Neural cell (in vitro differentiated cells): ENCODE measurements around the gene KCTD19. TPM values are rescaled to one million over a fixed set of nuclear protein-coding genes. Genes with fewer than 3 reads are reported as not detected.

Experiments used
- H2AFZ ChIP-seq: fragments of 200-600, 300-800 bp; sonication (generic), shearing (Covaris generic); 2 replicates; pipeline ENCODE4 v1.6.0; 2014; ENCODE audit warnings: low read depth, mild to moderate bottlenecking, antibody characterized with exemption, low read length, moderate library complexity
- H3F3A ChIP-seq: fragments of 200-600 bp; shearing (Covaris generic); 2 replicates; pipeline ENCODE4 v1.6.1; 2016; ENCODE audit warnings: mild to moderate bottlenecking, moderate library complexity, mixed read lengths, antibody characterized with exemption, low read length; ENCODE audit not compliant: insufficient read depth, poor library complexity, severe bottlenecking
- H3K27ac ChIP-seq: fragments of 200-600, 300-800 bp; sonication (generic), shearing (Covaris generic); 2 replicates; pipeline ENCODE4 v1.5.1; 2014; ENCODE audit warnings: mild to moderate bottlenecking, low read length, moderate library complexity
- H3K27me3 ChIP-seq: fragments of 300-800, 200-600 bp; sonication (generic), shearing (Covaris generic); 2 replicates; pipeline ENCODE4 v1.6.0; 2014; ENCODE audit warnings: mild to moderate bottlenecking, low read depth, low read length, moderate library complexity; ENCODE audit not compliant: insufficient read depth
- H3K36me3 ChIP-seq: fragments of 300-800, 200-600 bp; sonication (generic), shearing (Covaris generic); 2 replicates; pipeline ENCODE4 v1.5.1; 2014; ENCODE audit warnings: mild to moderate bottlenecking, antibody characterized with exemption, low read length, moderate library complexity; ENCODE audit not compliant: insufficient read depth
- H3K4me2 ChIP-seq: fragments of 300-800, 200-600 bp; sonication (generic), shearing (Covaris generic); 2 replicates; pipeline ENCODE4 v1.6.0; 2014; ENCODE audit warnings: mild to moderate bottlenecking, low read length
- H3K4me3 ChIP-seq: fragments of 300-800, 200-600 bp; sonication (generic), shearing (Covaris generic); 2 replicates; pipeline ENCODE4 v1.5.1; 2014; ENCODE audit warnings: mild to moderate bottlenecking, low read length, moderate library complexity
- H3K79me2 ChIP-seq: fragments of 200-600 bp; shearing (Covaris generic); replicated peaks from 2 replicates; pipeline ENCODE4 v1.6.0; 2014; ENCODE audit warnings: mild to moderate bottlenecking, low read length, moderate library complexity; ENCODE audit not compliant: insufficient read depth
- H3K9ac ChIP-seq: fragments of 300-800, 200-600 bp; sonication (generic), shearing (Covaris generic); 2 replicates; pipeline ENCODE4 v1.6.1; 2016; ENCODE audit warnings: mild to moderate bottlenecking, low read length, mixed read lengths
- H3K9me2 ChIP-seq: fragments of 200-600 bp; shearing (Covaris generic); 2 replicates; pipeline ENCODE4 v1.6.1; 2016; ENCODE audit warnings: mild to moderate bottlenecking, low read length, mixed read lengths; ENCODE audit not compliant: insufficient read depth
- H3K9me3 ChIP-seq: fragments of 200-600, 300-800 bp; sonication (generic), shearing (Covaris generic); 2 replicates; pipeline ENCODE4 v1.6.1; 2016; ENCODE audit warnings: mild to moderate bottlenecking, mixed run types, low read length, moderate library complexity, mixed read lengths
- H4K20me1 ChIP-seq: fragments of 200-600 bp; shearing (Covaris generic); 2 replicates; pipeline ENCODE4 v1.6.1; 2016; ENCODE audit warnings: mild to moderate bottlenecking, mixed run types; ENCODE audit not compliant: insufficient read depth
- CTCF ChIP-seq: fragments of 450-650 bp; IDR thresholded peaks from 2 replicates; pipeline ENCODE4 v1.5.1; 2014; ENCODE audit warnings: antibody characterized with exemption, mild to moderate bottlenecking, moderate library complexity; ENCODE audit not compliant: poor library complexity, severe bottlenecking
- EP300 ChIP-seq: fragments of 450-650 bp; conservative IDR thresholded peaks from 2 replicates; pipeline ENCODE4 v1.6.1; 2014; ENCODE audit warnings: antibody characterized with exemption, mild to moderate bottlenecking, moderate library complexity; ENCODE audit not compliant: poor library complexity, severe bottlenecking
- EZH2 ChIP-seq: fragments of 200-600, 300-800 bp; shearing (Covaris generic), sonication (generic); IDR thresholded peaks from 2 replicates; pipeline ENCODE4 v1.6.1; 2014; ENCODE audit warnings: antibody characterized with exemption, low read length, borderline replicate concordance, mild to moderate bottlenecking; ENCODE audit not compliant: insufficient read depth, poor library complexity, severe bottlenecking
- MXI1 ChIP-seq: fragments of 450-650 bp; conservative IDR thresholded peaks from 2 replicates; pipeline ENCODE4 v1.6.1; 2014; ENCODE audit warnings: antibody characterized with exemption, mild to moderate bottlenecking; ENCODE audit not compliant: poor library complexity, severe bottlenecking
- POLR2AphosphoS5 ChIP-seq: IDR thresholded peaks from 2 replicates; pipeline ENCODE4 v1.6.1; 2012
- RAD21 ChIP-seq: fragments of 450-650 bp; conservative IDR thresholded peaks from 2 replicates; pipeline ENCODE4 v1.6.1; 2014; ENCODE audit warnings: antibody characterized with exemption, mild to moderate bottlenecking, moderate library complexity
- SMC3 ChIP-seq: fragments of 450-650 bp; conservative IDR thresholded peaks from 2 replicates; pipeline ENCODE4 v1.6.1; 2014; ENCODE audit warnings: antibody characterized with exemption, mild to moderate bottlenecking, moderate library complexity; ENCODE audit not compliant: poor library complexity
- TAF1 ChIP-seq: IDR thresholded peaks from 2 replicates; pipeline ENCODE4 v1.6.1; 2012; ENCODE audit warnings: low read depth
- polyA plus RNA-seq: library from polyadenylated mRNA; depleted of rRNA; stranded (reverse); fragments of >200 nt; gene quantifications from 2 replicates; pipeline ENCODE4 v1.2.3, GENCODE V29; 2014
- TF ChIP-seq, protein P1 (sequence below): IDR thresholded peaks from 2 replicates; pipeline ENCODE4 v1.6.1; 2012; ENCODE audit warnings: borderline replicate concordance

The KCTD19 gene
- polyA plus RNA-seq, 1 donor from 2014 or later: 0.45 TPM

GRCh38 chr16:67370661-67371060 is 44.1 kb upstream of the KCTD19 start:
- Histone ChIP-seq H3K4me3 (no peak overlapping the region), H3K9ac (no peak overlapping the region)

DNA sequence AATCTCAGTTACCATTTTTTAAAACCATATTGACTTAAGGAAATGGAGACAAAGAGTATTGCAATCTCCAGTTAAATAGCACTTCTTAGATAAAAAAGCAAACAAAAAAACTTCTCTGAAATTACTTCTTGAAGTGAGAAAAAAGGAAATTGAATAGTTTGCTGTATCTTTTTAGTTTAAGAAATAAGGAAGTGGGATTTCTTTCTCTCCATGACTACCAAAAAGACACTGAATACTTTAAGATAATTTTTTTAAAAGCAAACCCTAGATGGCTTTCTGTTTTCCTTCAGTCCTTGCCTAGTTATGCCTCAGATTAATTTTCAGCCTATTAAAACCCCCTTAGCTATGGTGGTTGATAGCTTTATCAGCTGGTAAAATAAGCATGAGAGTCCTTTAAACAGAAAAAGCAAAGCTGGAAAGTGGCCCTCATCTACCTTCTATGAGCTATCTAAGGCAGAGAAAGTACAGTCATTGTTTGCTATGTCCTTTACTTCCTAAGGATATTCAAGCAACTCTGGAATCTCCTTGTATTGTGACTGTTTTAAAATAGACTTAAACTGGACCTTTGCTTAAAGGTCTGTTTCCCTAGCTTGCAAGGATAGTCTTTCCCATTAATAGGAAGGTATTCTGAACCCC is 38.2 kb upstream of the KCTD19 start:
- Histone ChIP-seq H3K27me3 (no peaks in the 10 kb centered on the region), H3K27ac (no peak overlapping the region)

More at GRCh38 chr16:67370661-67371060, 44.1 kb upstream of the KCTD19 start:
- no peaks in the 10 kb centered on the region for H3K36me3 ChIP-seq
- no peaks in the 10 kb centered on the region for H3F3A ChIP-seq
- H3K9me3 ChIP-seq: no peaks in the 10 kb centered on the region
- no peak overlapping the region for H3K27ac ChIP-seq
- no peaks in the 10 kb centered on the region for H4K20me1 ChIP-seq
- no peak for TF ChIP-seq CTCF
- TF ChIP-seq, protein P1, sequence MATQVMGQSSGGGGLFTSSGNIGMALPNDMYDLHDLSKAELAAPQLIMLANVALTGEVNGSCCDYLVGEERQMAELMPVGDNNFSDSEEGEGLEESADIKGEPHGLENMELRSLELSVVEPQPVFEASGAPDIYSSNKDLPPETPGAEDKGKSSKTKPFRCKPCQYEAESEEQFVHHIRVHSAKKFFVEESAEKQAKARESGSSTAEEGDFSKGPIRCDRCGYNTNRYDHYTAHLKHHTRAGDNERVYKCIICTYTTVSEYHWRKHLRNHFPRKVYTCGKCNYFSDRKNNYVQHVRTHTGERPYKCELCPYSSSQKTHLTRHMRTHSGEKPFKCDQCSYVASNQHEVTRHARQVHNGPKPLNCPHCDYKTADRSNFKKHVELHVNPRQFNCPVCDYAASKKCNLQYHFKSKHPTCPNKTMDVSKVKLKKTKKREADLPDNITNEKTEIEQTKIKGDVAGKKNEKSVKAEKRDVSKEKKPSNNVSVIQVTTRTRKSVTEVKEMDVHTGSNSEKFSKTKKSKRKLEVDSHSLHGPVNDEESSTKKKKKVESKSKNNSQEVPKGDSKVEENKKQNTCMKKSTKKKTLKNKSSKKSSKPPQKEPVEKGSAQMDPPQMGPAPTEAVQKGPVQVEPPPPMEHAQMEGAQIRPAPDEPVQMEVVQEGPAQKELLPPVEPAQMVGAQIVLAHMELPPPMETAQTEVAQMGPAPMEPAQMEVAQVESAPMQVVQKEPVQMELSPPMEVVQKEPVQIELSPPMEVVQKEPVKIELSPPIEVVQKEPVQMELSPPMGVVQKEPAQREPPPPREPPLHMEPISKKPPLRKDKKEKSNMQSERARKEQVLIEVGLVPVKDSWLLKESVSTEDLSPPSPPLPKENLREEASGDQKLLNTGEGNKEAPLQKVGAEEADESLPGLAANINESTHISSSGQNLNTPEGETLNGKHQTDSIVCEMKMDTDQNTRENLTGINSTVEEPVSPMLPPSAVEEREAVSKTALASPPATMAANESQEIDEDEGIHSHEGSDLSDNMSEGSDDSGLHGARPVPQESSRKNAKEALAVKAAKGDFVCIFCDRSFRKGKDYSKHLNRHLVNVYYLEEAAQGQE: no peak
- no peaks in the 10 kb centered on the region for H3K27me3 ChIP-seq
- H3K4me2 ChIP-seq: no peak overlapping the region
- H3K9me2 ChIP-seq: no peaks in the 10 kb centered on the region
- H3K79me2 ChIP-seq: no peaks in the 10 kb centered on the region
- no peak overlapping the region for H2AFZ ChIP-seq

GRCh38 chr16:67361038-67361437 is 34.5 kb upstream of the KCTD19 start:
- Histone ChIP-seq H3K36me3 (no peaks in the 10 kb centered on the region), H4K20me1 (no peaks in the 10 kb centered on the region), H3K79me2 (no peaks in the 10 kb centered on the region), H3K4me2 (no peak overlapping the region), H3F3A (no peaks in the 10 kb centered on the region), H2AFZ (no peak overlapping the region), H3K4me3 (no peak overlapping the region), H3K27ac (no peak overlapping the region), H3K9me2 (no peaks in the 10 kb centered on the region), H3K9ac (no peak overlapping the region), H3K27me3 (no peaks in the 10 kb centered on the region), H3K9me3 (no peaks in the 10 kb centered on the region)
- TF ChIP-seq SMC3: no peak
- no peak for TF ChIP-seq TAF1
- no peak for TF ChIP-seq MXI1
- TF ChIP-seq, protein P1: no peak
- TF ChIP-seq EP300: no peak
- no peak for TF ChIP-seq RAD21
- TF ChIP-seq EZH2: no peak
- no peak for TF ChIP-seq CTCF
- TF ChIP-seq POLR2AphosphoS5: no peak

More for the DNA sequence above, 38.2 kb upstream of the KCTD19 start:
- Histone ChIP-seq H3K4me2 (no peak overlapping the region), H3K4me3 (no peak overlapping the region), H4K20me1 (no peaks in the 10 kb centered on the region), H3K9ac (no peak overlapping the region), H3K9me3 (no peaks in the 10 kb centered on the region), H3K9me2 (no peaks in the 10 kb centered on the region), H3K79me2 (no peaks in the 10 kb centered on the region), H3K36me3 (no peaks in the 10 kb centered on the region), H2AFZ (no peak overlapping the region), H3F3A (no peaks in the 10 kb centered on the region)
- TF ChIP-seq EP300: no peak
